ELR (cell line): Measurements from ENCODE around the gene TK2.
"Not testable (repeated sequence)": the region's sequence is repeated elsewhere in the genome, so short reads cannot be mapped to it uniquely, and the experiment has no call there.

Experiments
- DNase-seq: peaks from one replicate; pipeline ENCODE4 v3.0.0-alpha.2; 2015; ENCODE audit warnings: low read depth

TK2 gene

GRCh38 chr16:66519482-66520373 lies 30.2 kb downstream of the TK2 start:
- DNase-seq = no peak

- DNase-seq = no peak
Observed at GRCh38 chr16:66517586-66518263, 32.2 kb downstream of the TK2 start.

- DNase-seq = peak; percentile 98
Observed at GRCh38 chr16:66516808-66517585, 32.9 kb downstream of the TK2 start.

GRCh38 chr16:66516509-66516807 lies 33.5 kb downstream of the TK2 start:
- DNase-seq = no peak

- DNase-seq = peak; percentile 70
Observed at GRCh38 chr16:66515596-66516508, 34.1 kb downstream of the TK2 start.

GRCh38 chr16:66514980-66515595 lies 34.8 kb downstream of the TK2 start:
- DNase-seq = not testable (repeated sequence)

- DNase-seq = not testable (repeated sequence)
Observed at GRCh38 chr16:66514391-66514790, 35.5 kb downstream of the TK2 start.

- peak; percentile 46 for DNase-seq
Observed at GRCh38 chr16:66513111-66513723, 36.7 kb downstream of the TK2 start.

- peak; percentile 60 for DNase-seq
Observed at GRCh38 chr16:66512272-66513110, 37.4 kb downstream of the TK2 start.

- peak; percentile 82 for DNase-seq
Observed at GRCh38 chr16:66511602-66512271, 38.2 kb downstream of the TK2 start.

- DNase-seq = no peak
Observed at GRCh38 chr16:66510711-66511601, 39.0 kb downstream of the TK2 start.

- DNase-seq = no peak
Observed at GRCh38 chr16:66510298-66510697, 39.6 kb downstream of the TK2 start.

GRCh38 chr16:66509576-66509975 lies 40.3 kb downstream of the TK2 start:
- no peak for DNase-seq

GRCh38 chr16:66508914-66509496 lies 40.9 kb downstream of the TK2 start:
- no peak for DNase-seq

- DNase-seq = peak; percentile 56
Observed at GRCh38 chr16:66508248-66508913, 41.5 kb downstream of the TK2 start.

GRCh38 chr16:66507731-66508239 lies 42.1 kb downstream of the TK2 start:
- no peak for DNase-seq

- DNase-seq = no peak
Observed at GRCh38 chr16:66503612-66504011, 46.3 kb downstream of the TK2 start.
